Measurements from ENCODE around the gene FAM161B. TPM values are rescaled to one million over a fixed set of nuclear protein-coding genes. Genes with fewer than 3 reads are reported as not detected.

FAM161B gene
- total RNA-seq, 4 donors from 2014 or later, result 5.0 to 7.7 (median 6.0) TPM

DNA sequence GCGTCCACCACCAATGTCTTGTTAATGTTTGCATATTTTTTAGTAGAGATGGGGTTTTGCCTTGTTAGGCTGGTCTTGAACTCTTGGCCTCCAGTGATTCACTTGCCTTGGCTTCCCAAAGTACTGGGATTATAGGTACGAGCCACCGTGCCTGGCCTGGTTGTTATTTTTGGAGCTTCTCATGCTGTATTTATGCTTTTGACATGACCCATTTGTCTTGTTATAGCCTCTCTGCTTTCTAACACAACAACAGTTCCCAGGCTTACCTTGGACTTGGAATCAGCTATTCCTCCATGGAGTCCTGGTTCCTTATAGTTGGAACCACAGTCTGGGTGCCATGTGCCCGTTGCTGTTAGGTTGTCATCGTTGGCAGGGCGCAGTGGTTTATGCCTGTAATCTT lies 33.6 kb downstream of the FAM161B start:
- H3K4me3 ChIP-seq, result no peak overlapping the region
- intact Hi-C loops (cut with DNase I; ENCODE audit: low total_unique reads) (no loop called here), in situ Hi-C loops (cut with MboI; ENCODE audit: low sequenced_read_pairs in 4 of 4) (no loop called here)
- no peaks in the 10 kb centered on the region for H3K4me1 ChIP-seq
- no peak for TF ChIP-seq POLR2A (IDR thresholded peaks at IDR 0.05)
- TF ChIP-seq, protein P1, sequence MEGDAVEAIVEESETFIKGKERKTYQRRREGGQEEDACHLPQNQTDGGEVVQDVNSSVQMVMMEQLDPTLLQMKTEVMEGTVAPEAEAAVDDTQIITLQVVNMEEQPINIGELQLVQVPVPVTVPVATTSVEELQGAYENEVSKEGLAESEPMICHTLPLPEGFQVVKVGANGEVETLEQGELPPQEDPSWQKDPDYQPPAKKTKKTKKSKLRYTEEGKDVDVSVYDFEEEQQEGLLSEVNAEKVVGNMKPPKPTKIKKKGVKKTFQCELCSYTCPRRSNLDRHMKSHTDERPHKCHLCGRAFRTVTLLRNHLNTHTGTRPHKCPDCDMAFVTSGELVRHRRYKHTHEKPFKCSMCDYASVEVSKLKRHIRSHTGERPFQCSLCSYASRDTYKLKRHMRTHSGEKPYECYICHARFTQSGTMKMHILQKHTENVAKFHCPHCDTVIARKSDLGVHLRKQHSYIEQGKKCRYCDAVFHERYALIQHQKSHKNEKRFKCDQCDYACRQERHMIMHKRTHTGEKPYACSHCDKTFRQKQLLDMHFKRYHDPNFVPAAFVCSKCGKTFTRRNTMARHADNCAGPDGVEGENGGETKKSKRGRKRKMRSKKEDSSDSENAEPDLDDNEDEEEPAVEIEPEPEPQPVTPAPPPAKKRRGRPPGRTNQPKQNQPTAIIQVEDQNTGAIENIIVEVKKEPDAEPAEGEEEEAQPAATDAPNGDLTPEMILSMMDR (IDR thresholded peaks at IDR 0.05 in 4 of 5, conservative IDR thresholded peaks at IDR 0.05 in 1 of 5), result no peak
- no peaks in the 10 kb centered on the region for H3K9me3 ChIP-seq
- ATAC-seq, result no peak
- H3K27me3 ChIP-seq, result no peaks in the 10 kb centered on the region
- H3K27ac ChIP-seq, result peak overlapping the region in 1 of 4 donors; percentile 20
- peaks cover 0 to 21% of the 10 kb centered on the region in 2 donors for H3K36me3 ChIP-seq
- DNase-seq, result no peak

DNA sequence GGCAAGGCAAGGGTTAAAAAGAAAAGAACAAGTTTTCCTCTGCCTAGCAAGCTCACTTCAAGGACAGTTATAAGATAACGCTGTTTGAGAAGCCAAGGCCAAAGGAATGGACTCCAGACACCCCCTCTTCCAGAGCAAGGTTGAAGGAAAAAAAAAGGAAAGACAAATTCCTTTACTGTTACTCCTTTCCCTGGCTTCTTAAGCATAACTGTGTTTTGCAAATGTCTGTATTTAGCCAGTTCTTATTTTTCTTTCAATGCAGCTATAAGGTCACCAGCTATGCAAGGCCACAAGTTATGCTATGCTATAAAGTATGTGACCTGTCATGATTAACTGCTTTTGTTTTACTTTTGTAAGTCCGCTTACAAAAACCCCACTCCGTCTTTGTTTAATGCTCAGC lies 36.6 kb downstream of the FAM161B start:
- H3K36me3 ChIP-seq, result peaks cover 0 to 37% of the 10 kb centered on the region in 2 donors
- no peak overlapping the region for H3K4me3 ChIP-seq
- DNase-seq (no peak), ATAC-seq (no peak)
- in situ Hi-C loops (cut with MboI; ENCODE audit: low sequenced_read_pairs in 4 of 4), result no loop called here
- H3K27me3 ChIP-seq, result no peaks in the 10 kb centered on the region
- H3K27ac ChIP-seq, result no peak overlapping the region
- TF ChIP-seq POLR2A (IDR thresholded peaks at IDR 0.05), result no peak
- TF ChIP-seq, protein P1 (IDR thresholded peaks at IDR 0.05 in 4 of 5, conservative IDR thresholded peaks at IDR 0.05 in 1 of 5), result no peak
- H3K9me3 ChIP-seq, result no peaks in the 10 kb centered on the region
- intact Hi-C loops (cut with DNase I; ENCODE audit: low total_unique reads), result no loop called here
- H3K4me1 ChIP-seq, result no peaks in the 10 kb centered on the region

DNA sequence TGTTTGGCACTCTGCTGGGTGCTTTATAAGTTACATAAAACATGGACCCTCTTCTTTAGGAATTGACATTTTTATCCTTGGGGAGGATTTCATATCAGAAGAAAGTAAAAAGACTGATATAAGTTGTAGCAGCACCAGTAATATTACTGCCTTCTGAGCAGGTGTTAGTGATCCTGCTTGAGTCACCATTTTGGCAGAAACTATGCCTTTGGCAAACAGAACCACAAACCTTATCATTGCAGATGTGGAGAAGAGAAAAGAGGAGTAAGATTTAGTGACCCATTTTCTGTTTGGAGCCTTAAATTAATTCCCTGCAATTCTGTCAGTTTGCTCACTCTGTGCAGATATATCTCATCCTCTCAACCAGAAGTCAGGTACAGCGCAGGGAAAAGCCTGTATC lies 40.2 kb downstream of the FAM161B start:
- in situ Hi-C loops (cut with MboI; ENCODE audit: low sequenced_read_pairs in 4 of 4) (no loop called here), intact Hi-C loops (cut with DNase I; ENCODE audit: low total_unique reads) (no loop called here)
- H3K27me3 ChIP-seq, result no peaks in the 10 kb centered on the region
- H3K4me3 ChIP-seq, result no peak overlapping the region
- ATAC-seq (no peak), DNase-seq (no peak)
- H3K36me3 ChIP-seq, result peaks cover 0 to 69% of the 10 kb centered on the region in 2 donors
- H3K4me1 ChIP-seq, result no peaks in the 10 kb centered on the region
- H3K9me3 ChIP-seq, result no peaks in the 10 kb centered on the region
- H3K27ac ChIP-seq, result no peak overlapping the region
- no peak for TF ChIP-seq POLR2A (IDR thresholded peaks at IDR 0.05)
- TF ChIP-seq, protein P1 (IDR thresholded peaks at IDR 0.05 in 4 of 5, conservative IDR thresholded peaks at IDR 0.05 in 1 of 5), result no peak

DNA sequence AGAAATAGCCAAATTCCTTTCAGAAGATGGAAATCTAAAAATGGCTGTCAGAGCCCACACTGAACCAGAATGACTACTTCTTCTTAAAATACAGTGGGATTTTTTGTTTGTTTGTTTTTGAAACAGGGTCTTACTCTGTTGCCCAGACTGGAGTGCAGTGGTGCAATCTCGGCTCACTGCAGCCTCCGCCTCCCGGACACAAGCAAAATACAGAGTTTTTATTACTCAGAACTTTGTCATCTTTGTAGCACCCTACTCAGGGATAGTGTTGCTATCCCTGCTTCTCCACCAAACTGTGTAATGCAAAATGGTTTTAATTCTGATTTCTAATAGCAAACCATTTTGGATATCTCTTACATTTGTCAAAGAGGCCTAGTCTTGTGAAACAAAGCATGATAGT lies 46.9 kb downstream of the FAM161B start:
- H3K9me3 ChIP-seq, result no peaks in the 10 kb centered on the region
- H3K36me3 ChIP-seq, result peaks cover 0 to 65% of the 10 kb centered on the region in 2 donors
- TF ChIP-seq POLR2A (IDR thresholded peaks at IDR 0.05), result no peak
- TF ChIP-seq, protein P1 (IDR thresholded peaks at IDR 0.05 in 4 of 5, conservative IDR thresholded peaks at IDR 0.05 in 1 of 5), result no peak
- in situ Hi-C loops (cut with MboI; ENCODE audit: low sequenced_read_pairs in 4 of 4) (no loop called here), intact Hi-C loops (cut with DNase I; ENCODE audit: low total_unique reads) (no loop called here)
- DNase-seq (no peak), ATAC-seq (no peak)
- H3K4me1 ChIP-seq, result peaks cover 0 to 15% of the 10 kb centered on the region in 2 donors
- H3K4me3 ChIP-seq, result no peak overlapping the region
- no peaks in the 10 kb centered on the region for H3K27me3 ChIP-seq
- no peak overlapping the region for H3K27ac ChIP-seq

DNA sequence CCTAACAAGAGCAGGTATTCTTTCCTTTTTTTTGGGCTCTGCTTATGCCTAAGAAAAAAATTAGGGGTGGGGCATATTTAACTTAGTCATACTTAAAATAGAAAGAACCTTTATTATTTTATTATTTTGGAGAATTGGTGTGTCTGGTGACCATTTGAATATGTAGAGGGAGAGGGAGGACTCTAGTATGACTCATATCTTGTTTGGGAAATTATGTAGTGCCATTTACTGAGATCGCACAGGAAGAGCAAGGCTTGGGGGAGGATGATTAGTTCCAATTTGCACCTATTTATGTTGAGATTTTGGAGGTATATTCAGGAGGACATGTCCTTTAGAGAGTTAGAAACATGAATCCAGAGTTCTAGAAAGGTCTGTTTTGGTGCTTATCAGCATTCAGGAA lies 53.4 kb downstream of the FAM161B start:
- no peak for DNase-seq
- Histone ChIP-seq H3K9me3 (no peaks in the 10 kb centered on the region), H3K4me3 (no peak overlapping the region), H3K36me3 (peaks cover 0 to 61% of the 10 kb centered on the region in 2 donors), H3K27ac (no peak overlapping the region), H3K4me1 (peaks cover 0 to 15% of the 10 kb centered on the region in 2 donors), H3K27me3 (no peaks in the 10 kb centered on the region)
- in situ Hi-C loops (cut with MboI; ENCODE audit: low sequenced_read_pairs in 4 of 4) (no loop called here), intact Hi-C loops (cut with DNase I; ENCODE audit: low total_unique reads) (no loop called here)
- TF ChIP-seq, protein P1 (IDR thresholded peaks at IDR 0.05 in 4 of 5, conservative IDR thresholded peaks at IDR 0.05 in 1 of 5), result no peak
- TF ChIP-seq POLR2A (IDR thresholded peaks at IDR 0.05), result no peak
- ATAC-seq, result no peak

Data from gastrocnemius medialis (tissue), 4 donors.